Activated CD4-positive, alpha-beta T cell treated with anti-CD3 and anti-CD28 coated beads, Interleukin-2, Interleukin-6, amounts not matched to agents 100 ng/mL and 50 ng/mL, durations not matched to agents 16 hours and 8 hours (primary cell): Measurements from ENCODE around the gene RNASEH2A.
"Not testable (repeated sequence)": the region's sequence is repeated elsewhere in the genome, so short reads cannot be mapped to it uniquely, and the experiment has no call there.

Experiments used
- DNase-seq: peaks from one replicate; pipeline ENCODE4 v3.0.0-alpha.2; 2020

Gene RNASEH2A

DNA sequence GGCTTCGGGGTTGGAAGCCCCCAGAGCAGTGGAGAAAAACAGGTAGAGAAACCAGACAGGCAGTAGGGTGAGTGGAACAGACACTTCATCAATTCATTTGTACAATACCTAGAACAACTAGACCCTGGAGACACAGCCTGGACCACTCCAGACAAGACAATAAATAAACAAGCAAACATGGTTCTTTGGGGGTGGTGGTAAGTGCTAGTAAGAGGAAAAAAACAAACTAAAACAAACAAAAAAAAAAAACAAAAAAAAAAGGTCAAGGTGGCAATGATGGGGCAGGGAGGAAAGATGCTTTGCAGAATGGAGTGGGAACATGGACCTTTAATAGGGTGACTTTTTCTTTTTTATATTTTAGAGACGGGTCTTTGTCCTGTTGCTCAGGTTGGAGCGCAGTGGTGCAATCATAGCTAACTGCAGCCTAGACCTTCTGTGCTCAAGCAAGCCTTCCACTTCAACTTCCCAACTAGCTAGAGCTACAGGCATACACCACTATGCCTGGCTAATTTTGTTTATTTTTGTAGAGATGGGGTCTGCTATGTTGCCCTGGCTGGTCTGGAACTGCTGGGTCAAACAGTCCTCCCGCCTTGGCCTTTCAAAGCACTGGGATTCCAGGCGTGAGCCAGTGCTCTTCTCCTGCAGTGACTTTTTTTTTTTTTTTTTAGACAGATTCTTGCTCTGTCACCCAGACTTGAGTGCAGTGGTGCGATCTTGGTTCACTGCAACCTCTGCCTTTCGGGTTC is 12.0 kb upstream of the RNASEH2A start:
- DNase-seq, result peak; percentile 41

DNA sequence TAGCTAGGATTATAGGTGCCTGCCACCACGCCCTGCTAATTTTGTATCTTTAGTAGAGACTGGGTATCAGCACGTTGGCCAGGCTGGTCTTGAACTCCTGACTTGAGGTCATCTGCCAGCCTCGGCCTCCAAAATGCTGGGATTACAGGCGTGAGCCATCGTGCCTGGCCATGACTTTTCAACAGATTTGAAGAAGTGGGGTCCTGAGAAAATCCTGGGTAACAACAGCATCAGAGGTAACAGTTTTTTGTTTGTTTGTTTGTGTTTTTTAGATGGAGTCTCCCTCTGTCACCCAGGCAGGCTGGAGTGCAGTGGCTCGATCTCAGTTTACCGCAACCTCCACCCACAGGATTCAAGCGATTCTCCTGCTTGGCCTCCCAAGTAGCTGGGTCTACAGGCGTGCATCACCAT is 11.4 kb upstream of the RNASEH2A start:
- DNase-seq, result no peak

DNA sequence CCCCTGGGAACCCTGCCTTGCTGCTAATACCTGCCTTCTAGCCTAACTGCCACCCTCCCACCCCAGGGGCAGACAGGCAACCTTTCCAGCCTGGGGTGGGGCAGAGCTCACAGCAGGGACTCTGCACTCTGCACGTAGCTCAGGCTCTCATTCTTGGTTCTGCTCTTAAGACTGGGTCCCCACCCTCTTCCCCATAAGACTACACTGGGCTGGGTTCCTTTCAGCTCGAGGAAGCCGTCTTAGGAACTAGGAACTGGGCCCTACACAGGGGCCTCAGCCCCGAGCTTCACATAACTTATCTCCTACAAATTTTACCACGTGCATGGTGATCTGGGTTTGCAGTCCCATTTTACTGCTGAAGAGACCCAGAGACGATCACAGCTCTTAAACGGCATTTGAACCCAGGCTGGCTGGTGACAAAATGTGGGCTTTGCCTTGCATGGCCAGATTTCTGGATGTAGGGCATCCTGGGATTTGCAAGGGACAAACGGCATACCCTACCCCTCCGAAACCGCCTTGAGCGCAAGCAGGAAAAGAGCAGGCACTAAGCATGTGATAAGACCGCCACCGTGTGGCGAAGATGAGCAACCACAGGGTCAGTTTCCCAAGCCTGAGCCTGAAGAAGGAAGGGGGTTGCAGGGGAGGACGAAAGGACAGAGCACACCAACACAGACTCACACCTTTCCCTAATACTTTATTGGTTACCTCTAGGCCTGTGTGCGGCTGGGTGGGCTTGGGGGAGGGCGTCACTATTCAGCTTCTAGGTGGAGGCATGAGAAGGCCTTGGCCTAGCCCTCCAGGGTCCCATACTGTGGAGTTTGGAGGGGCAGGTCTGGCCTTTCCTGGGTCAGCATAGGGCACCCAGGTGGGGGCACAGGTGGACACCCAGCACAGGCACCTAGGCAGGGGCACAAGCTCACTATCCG is 10.0 kb upstream of the RNASEH2A start:
- peak; percentile 88 for DNase-seq

DNA sequence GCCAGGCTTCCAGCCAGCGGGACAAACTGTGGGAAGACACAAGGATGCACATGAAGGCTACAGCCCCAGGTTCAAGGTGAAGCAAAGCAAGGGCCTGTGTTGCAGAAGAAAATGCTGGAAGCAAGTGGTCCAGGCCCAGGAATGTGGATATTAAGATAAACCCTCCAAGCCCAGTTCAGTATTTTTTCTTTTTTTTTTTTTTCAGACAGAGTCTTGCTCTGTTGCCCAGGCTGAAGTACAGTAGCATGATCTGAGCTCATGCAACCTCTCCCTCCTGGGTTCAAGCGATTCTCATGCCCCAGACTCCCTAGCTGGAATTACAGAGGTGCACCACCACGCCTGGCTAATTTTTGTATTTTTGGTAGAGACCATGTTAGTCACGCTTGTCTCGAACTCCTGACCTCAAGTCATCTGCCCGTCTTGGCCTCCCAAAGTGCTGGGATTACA is 9.2 kb upstream of the RNASEH2A start:
- no peak for DNase-seq

DNA sequence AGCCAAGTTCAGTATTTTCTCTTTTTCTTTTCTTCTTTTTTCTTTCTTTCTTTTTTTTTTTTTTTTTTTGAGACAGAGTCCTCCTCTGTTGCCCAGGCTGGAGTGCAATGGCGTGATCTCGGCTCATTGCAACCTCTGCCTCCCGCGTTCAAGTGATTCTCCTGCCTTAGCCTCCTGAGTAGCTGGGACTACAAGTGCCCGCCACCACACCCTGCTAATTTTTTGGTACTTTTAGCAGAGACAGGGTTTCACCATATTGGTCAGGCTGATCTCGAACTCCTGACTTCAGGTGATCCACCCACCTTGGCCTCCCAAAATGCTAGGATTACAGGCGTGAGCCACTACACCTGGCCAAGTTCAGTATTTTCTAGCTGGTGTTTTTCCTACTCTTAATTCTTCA is 8.8 kb upstream of the RNASEH2A start:
- DNase-seq, result not testable (repeated sequence)

DNA sequence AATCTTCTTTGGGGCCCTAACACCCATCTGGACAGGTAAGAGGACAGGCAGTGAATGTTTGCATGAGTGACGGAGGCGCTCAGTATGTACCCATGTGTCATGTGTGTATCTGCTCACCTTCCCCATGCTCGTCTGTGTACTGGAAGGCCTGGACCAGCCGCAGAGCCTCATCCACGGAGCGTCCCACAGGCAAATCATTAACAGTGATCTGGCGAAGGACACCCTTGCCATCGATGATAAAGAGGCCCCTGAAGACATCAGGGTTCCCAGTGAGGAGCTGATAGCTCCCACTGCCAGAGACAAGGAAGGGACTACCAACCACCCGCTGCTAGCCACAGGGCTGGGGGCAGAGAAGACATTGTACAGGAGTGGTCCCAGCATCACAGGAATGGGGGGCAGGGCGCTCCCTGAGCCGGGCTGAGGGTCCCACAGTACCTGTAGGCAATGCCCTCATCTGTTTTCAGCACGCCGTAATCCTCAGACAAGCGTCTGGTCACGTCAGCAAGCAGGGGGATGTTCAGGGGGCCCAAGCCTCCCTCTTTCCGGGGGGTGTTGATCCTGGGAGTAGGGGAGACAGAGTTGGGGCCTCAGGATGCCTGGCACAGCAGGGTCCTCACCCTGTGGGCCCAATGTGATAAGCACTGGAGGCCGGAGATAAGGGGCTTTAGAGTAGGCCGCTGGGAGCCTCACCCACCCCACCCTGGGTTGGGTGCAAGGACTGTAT is 6.5 kb upstream of the RNASEH2A start:
- no peak for DNase-seq

DNA sequence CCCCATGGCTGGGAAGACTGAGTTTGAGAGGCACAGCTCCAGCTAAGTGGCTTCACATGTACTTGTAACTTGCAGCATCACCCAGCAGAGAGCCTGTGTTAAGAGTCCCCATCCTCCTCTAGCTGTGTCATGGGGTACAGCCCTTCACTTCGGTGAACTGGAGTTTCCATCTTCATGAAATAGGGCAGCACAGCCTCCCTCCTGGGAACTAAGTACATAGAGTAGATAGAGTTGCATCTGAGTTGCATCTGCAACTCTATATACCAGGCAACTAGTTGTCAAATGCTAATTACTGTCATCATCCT is 6.0 kb upstream of the RNASEH2A start:
- no peak for DNase-seq

DNA sequence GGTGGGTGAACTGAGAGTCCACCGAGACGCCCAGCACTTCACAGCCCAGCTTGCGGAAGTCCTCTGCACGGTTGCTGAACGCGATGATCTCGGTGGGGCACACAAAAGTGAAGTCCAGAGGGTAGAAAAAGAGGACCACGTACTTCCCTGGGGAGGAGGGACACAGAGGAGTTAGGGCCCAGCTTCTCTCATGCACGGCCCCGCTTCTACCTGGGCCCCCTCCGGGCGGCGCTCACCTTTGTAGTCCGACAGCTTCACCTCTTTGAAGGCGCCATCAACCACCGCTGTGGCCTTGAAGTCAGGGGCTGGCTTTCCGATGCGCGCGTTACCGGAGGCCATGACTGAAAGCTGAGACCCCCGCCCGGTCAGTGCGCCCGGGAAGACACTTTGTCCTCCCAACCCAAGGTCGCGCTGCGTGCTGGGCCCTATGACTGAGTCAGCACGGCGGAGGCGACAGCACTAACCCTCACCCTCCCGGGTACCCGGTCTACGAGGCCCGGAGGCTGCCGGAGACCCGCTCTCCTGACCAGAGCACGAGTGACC is 5.4 kb upstream of the RNASEH2A start:
- DNase-seq, result peak; percentile 37

DNA sequence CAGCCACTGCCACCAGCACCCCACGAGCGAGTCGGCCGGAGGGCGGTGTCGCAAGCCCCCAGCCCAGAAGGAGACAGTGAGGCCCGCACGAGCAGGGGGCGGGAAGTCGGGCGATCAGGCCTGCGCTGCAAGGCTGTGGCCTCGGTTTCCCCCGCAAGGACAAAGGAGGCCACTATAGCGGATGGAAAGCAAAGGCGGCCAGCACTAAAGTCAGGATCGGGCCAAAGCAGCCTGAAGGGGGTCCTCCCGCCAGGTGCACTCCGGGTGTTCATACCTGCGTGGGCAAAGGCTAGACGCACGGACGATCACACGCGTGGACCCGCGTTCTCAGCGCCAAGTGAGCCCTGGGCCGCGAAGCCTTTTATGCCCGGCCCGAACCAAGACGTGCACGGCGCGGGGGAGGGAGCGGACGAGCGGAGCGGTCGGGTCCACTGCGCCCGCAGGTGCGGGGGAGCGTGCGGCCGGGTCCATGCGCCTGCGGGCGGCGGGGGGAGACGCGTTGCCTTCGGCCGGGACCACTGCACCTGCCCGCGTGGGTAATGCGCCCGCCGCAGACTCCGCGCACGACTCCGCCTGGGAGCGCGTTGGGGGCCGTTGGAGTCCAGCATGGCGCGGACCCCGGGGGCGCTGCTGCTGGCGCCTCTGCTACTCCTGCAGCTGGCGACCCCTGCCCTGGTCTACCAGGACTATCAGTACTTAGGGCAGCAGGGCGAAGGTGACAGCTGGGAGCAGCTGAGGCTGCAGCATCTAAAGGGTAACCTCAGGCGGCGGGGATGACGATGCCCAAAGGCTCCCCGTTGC is 4.7 kb upstream of the RNASEH2A start, which contains the start of the genes PRDX2 and THSD8:
Gene PRDX2, minus strand, starts transcription at position 335 of the 801 bp plus-strand sequence. CDS start 539 bp downstream, outside the sequence.
Gene THSD8, plus strand, starts transcription at position 604 of the 801 bp plus-strand sequence. Its CDS starts 3 bp downstream, at position 607.
- peak; percentile 89 for DNase-seq

DNA sequence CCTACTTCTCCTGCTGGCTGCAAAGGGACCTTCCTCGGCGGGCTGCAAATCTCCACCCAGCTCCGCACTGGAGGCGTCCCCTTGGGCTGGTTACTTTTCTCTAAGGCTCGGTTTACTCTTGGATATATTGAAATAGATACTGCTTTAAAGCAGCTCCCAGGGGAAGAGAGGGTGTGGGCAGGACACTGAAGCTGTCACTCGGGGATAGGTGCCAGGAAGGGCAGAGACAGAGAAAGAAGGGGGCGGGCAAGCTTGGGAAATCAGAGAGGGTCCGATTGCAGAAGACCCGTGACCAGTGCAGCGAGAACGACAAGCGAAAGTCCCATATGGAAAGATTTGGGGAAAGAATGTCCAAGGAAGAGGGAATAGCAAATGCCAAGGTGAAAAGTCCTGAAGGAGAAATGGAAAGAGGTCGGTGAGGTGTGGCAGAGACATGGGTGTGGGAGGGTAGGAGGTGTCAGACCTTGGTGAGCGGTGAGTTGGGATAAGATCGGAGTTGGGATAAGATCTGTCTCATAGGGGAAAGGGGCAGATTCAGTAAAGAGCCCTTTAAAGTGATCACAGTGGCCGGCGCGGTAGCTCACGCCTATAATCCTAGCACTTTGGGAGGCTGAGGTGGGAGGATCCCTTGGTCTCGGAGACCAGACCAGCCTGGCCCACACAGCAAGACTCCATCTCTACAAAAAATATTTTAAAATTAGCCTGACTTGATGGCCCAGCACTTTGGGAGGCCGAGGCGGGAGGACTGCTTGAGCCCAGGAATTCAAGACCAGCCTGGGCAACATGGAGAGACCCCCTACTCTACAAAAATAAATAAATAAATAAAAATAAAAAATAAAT is 3.9 kb upstream of the RNASEH2A start:
- no peak for DNase-seq

DNA sequence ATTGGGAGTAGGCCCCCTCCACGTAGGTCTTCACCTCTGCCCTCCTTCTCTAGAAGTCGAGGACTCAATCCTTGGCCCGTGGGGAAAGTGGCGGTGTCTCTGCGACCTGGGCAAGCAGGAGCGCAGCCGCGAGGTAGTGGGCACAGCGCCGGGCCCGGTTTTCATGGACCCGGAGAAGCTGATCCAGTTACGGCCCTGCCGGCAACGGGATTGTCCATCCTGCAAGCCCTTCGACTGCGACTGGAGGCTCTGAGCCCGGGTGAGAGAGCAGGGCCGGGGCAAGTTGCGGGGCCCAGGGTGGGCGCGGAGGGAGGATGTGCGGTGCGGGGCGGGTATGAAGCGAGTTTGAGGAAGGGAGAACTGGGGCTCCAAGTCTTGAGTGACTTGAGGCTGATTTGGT is 2.3 kb upstream of the RNASEH2A start:
- no peak for DNase-seq

DNA sequence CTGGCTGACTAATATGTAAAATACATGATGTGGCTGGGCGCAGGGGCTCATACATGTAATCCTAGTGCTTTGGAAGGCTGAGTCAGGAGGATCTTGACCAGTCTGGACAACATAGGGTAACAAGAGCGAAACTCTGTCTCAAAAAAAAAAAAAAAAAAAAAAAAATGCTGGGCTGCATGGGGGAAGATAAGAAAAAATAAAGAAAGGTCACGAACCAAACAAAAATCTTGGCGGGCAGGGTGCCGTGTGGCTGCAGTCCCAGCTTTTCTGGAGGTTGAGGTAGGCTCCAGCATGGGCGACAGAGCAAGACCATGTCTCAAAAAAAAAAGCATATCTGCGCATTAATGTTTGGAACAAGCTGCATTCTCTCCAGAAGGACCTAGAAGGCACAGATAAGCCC is 8.7 kb downstream of the RNASEH2A start:
- no peak for DNase-seq

DNA sequence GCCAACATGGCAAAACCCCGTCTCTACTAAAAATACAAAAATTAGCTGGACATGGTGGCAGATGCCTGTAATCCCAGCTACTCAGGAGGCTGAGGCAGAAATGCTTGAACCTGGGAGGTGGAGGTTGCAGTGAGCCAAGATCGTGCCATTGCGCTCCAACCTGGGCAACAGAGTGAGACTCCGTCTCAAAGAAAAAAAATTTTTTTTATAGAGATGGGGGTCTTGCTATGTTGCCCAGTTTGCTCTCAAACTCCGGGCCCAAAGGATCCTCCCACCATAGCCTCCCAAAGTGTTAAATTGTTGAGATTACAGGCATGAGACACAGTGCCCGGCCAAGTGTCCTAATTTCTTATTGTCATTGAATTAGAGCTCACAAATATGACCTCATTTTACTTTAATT is 10.8 kb downstream of the RNASEH2A start:
- DNase-seq, result not testable (repeated sequence)

DNA sequence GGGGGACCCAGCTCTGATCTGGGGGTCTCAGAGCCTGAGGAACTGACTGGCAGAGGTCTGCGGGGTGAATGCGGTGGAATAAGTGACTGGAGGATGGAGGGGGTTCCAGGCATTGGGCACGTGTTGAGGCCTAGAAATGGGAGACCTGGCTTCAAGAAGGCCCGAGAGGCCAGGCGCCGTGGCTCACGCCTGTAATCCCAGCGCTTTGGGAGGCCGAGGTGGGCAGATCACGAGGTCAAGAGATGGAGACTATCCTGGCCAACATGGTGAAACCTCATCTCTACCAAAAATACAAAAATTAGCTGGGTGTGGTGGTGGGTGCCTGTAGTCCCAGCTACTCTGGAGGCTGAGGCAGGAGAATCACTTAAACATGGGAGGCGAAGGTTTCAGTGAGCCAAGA is 11.4 kb downstream of the RNASEH2A start:
- not testable (repeated sequence) for DNase-seq

DNA sequence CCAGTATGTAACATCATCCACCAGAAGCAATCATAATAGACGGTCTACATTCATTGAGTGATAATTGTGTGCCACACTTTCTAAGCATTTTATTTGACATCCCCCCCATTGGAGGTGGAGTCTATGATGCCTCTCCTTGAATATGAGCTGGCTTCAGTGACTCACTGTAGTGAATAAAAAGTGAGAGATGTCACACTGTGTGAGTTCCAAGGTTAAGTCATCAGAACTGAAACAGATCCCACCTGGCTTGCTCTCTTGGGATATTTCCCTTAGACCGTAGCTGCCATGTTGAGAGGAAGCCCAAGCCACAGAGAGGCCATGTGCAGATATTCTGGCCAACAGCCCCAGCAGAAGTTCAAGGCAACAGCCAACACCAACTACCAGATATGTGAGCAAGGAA is 15.4 kb downstream of the RNASEH2A start:
- no peak for DNase-seq

DNA sequence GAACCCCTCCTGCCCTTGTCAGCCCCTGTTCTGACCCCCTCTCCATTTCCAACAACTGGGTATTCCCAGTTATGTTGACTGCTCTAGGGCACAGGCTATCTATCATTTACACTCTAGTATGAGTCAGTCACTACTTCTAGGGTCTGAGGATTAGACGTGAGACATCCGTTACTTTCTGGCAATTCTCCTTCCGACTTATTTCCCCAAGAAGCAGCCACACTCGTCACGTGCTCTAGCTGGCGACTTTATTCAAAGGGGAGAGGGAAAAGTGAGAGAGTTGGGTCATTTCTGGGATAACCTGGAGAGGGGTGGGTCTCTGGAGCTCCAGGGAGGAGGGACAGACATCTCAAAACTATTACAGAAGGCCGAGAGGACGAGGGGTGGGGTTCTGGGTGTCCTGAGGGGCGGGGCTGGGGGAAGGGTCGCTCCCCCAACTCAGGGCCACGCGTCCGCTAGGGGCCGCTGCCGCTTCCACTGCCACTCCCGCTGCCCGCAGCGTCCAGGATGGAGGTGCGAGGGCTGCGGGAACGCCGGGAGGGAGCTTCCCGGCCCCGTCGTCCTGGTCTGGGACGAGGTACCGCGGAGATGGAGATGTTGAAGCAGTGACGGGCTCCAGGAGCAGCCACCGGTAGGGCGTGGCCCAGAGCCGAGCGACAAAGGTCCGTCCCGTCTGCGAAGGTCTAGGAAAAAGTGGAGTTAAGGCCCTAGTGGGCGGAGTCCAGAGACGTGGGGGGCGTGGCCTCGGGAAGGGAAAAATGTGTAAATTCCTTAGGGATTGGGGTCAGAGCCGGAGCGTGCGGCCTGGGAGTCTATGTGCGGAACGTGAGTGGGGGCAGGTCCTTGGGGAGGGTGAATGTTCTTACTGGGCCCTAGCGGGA is 19.1 kb downstream of the RNASEH2A start:
- no peak for DNase-seq

DNA sequence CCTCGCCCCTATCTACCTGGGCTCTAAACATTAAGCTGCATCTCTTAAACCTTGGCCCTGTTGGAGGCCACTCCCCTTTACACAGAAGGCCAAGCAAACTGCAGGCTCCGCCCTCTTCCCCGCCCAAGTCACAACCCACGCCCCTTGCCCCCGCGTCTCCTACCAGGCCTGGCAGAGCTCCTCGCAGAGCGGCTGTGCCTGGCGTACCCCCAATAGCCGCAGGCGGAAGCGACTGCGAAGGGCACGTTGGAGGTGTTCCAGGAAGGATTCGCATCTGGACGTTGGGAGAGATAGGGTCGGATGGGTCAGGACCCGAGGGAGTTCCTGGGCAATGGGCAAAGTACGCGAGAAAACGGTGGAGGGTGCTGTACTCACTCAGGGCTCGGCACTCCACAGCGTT is 22.1 kb downstream of the RNASEH2A start:
- DNase-seq, result peak; percentile 54

DNA sequence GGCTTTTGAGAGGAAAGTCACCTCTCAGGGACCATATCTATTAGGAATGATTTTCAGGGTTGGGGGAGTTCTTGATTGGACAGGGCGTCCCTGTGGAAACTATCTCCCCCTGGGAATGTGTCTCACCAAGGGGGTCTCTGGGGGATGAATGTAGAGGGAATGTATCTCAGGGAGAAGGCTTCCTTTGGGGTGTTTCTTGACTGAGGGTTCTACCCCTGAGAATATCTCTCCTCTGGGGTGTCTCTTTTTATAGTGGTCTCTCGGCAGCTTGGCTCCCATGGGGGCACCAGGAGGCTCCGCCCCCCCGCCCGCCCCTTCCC is 27.0 kb downstream of the RNASEH2A start:
- no peak for DNase-seq

DNA sequence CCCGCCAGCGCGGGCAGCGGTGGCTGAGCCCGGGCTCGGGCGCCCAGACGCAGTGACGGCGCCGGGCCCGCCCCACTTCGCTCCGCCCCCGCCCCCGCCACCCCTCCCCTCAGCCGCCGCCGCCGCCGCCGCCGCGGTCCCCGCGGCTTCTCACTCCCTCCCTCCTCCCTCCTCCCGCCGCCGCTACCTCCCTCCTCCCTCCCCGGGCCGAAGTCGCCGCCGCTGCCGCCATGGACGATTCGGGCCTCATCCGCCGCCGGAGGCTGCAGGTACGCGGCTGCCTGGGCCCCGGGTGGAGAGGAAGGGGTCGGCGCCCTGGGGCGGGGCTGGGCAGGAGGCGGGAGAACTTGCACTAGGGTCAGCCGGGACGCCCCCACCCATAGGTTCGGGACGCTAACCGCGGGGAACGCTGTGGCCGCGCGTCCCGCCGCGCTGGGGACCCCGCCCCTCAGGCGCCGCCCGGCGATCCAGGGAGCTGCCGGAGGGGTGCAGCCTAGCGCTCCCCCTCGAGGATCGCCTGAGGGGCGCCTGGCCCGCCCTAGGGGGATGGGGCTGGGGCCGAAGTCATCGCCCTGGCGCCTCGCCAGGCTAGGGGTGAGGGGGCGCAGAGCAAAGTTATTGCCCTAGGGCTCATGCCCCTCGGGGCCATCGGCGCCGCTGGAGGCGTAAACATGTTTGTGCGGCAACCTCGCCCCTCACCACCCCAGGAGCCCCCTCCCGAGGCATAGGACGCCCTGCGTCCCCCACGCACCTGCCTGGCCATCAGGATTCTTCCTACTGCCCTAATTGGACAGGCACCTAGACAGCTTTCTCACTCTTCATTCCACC is 27.6 kb downstream of the RNASEH2A start:
- DNase-seq, result peak; percentile 48
